Natural killer cell (primary cell): Measurements from ENCODE around the gene ATP12A. TPM values are rescaled to one million over a fixed set of nuclear protein-coding genes. Genes with fewer than 3 reads are reported as not detected.

Experiments
- ATAC-seq, 3 donors: fragments of 150-1000 bp in 2 of 3; fragments of 200-7000 bp in 1 of 3; cut with Tn5 transposase; 1 replicate in 1 of 3; 2 replicates in 2 of 3; pipeline ENCODE4 v1.10.0; 2021; ENCODE audit warnings: mild to moderate bottlenecking in 2 of 3, moderate library complexity in 2 of 3
- DNase-seq, 2 donors: peaks; one replicate each; pipeline versions ENCODE4 v3.0.0 to v3.0.0-alpha.2; 2013 to 2021; ENCODE audit warnings: mixed read lengths in 1 of 2
- H3K27ac ChIP-seq: one replicate; pipeline ENCODE4 v1.5.1; 2013; ENCODE audit warnings: mild to moderate bottlenecking, low read length
- H3K27me3 ChIP-seq: one replicate; pipeline ENCODE4 v1.6.1; 2013; ENCODE audit warnings: low read length; ENCODE audit not compliant: control insufficient read depth, insufficient read depth
- H3K36me3 ChIP-seq: one replicate; pipeline ENCODE4 v1.6.1; 2013; ENCODE audit warnings: low read length; ENCODE audit not compliant: control insufficient read depth, insufficient read depth
- H3K4me1 ChIP-seq: one replicate; pipeline ENCODE4 v1.6.1; 2013; ENCODE audit warnings: low read length; ENCODE audit not compliant: control insufficient read depth, insufficient read depth
- H3K4me3 ChIP-seq: one replicate; pipeline ENCODE4 v1.5.1; 2013; ENCODE audit warnings: low read length
- H3K9me3 ChIP-seq: one replicate; pipeline ENCODE4 v1.6.1; 2013; ENCODE audit warnings: low read length; ENCODE audit not compliant: control insufficient read depth, insufficient read depth
- H3K27ac Mint-ChIP-seq, 2 donors: one replicate each; pipeline ENCODE4 v1.8.0; 2022; ENCODE audit warnings: mild to moderate bottlenecking in 2 of 2, mixed read lengths in 2 of 2, moderate library complexity in 1 of 2
- H3K27me3 Mint-ChIP-seq, 2 donors: one replicate each; pipeline ENCODE4 v1.8.0; 2022; ENCODE audit warnings: low read depth in 2 of 2, mixed read lengths in 2 of 2
- H3K36me3 Mint-ChIP-seq: one replicate; pipeline ENCODE4 v1.8.0; 2022; ENCODE audit warnings: mixed read lengths
- H3K4me1 Mint-ChIP-seq, 2 donors: one replicate each; pipeline ENCODE4 v1.8.0; 2022; ENCODE audit warnings: mixed read lengths in 2 of 2
- H3K4me3 Mint-ChIP-seq: one replicate; pipeline ENCODE4 v1.8.0; 2022; ENCODE audit warnings: mild to moderate bottlenecking, moderate library complexity, mixed read lengths
- H3K9me3 Mint-ChIP-seq, 2 donors: one replicate each; pipeline ENCODE4 v1.8.0; 2022; ENCODE audit warnings: mixed read lengths in 2 of 2
- CTCF ChIP-seq: fragments of 200-600 bp; IDR thresholded peaks from one replicate; pipeline ENCODE4 v1.8.0; 2022; ENCODE audit warnings: antibody characterized with exemption
- WGBS: methylation state at CpG from one replicate; pipeline ENCODE4 v1.1.7; 2013; ENCODE audit warnings: missing lambda C conversion rate; ENCODE audit not compliant: insufficient coverage; 5-methylcytosine and 5-hydroxymethylcytosine counted together
- intact Hi-C: fragments of 100-400 bp; cut with micrococcal nuclease; formaldehyde crosslinking; loops from one replicate; pipeline ENCODE4 v1.14.2; 2022
- total RNA-seq, 4 donors: library from RNA; stranded (reverse); fragments of 120-200 nt in 1 of 4; gene quantifications; one replicate each; pipeline versions ENCODE4 v1.2.3 to v1.2.4, GENCODE V29; 2013 to 2022

Gene ATP12A
- total RNA-seq, 3 donors from 2014 or later (not counting 1 experiment from before 2014, with no cell fraction given), result not detected

- no peaks in the 10 kb centered on the region for H3K36me3 ChIP-seq
- H3K27ac ChIP-seq, result no peak overlapping the region
- Mint-ChIP-seq H3K9me3 (no peaks in the 10 kb centered on the region), H3K4me3 (peak overlapping the region; percentile 33), H3K36me3 (no peaks in the 10 kb centered on the region), H3K27me3 (peaks cover 41 to 52% of the 10 kb centered on the region in 2 donors), H3K4me1 (peaks cover 31 to 40% of the 10 kb centered on the region in 2 donors), H3K27ac (no peak overlapping the region)
- H3K4me3 ChIP-seq, result no peak overlapping the region
- no peaks in the 10 kb centered on the region for H3K9me3 ChIP-seq
- no peak for TF ChIP-seq CTCF
- DNase-seq, result peak in 1 of 2 donors; percentile 65
- 3% methylated on average over 4 of the region's 4 CpGs for WGBS
- ATAC-seq, result peak; percentile 37 to 67 (median 48)
- peaks cover 35% of the 10 kb centered on the region for H3K27me3 ChIP-seq
- H3K4me1 ChIP-seq, result peaks cover 36% of the 10 kb centered on the region
- intact Hi-C loops, result loop anchor here (5.0 kb wide), 1 partner anchor 67 kb away; no protein-coding TSS in a partner anchor
These were observed 4.4 kb downstream of the ATP12A start for GRCh38 chr13:24684600-24684998.

GRCh38 chr13:24685314-24685713 lies 5.1 kb downstream of the ATP12A start:
- intact Hi-C loops, result no loop called here
- Histone ChIP-seq H3K4me1 (peaks cover 29% of the 10 kb centered on the region), H3K27me3 (peaks cover 31% of the 10 kb centered on the region), H3K4me3 (no peak overlapping the region), H3K9me3 (no peaks in the 10 kb centered on the region), H3K36me3 (no peaks in the 10 kb centered on the region), H3K27ac (no peak overlapping the region)
- Mint-ChIP-seq H3K36me3 (no peaks in the 10 kb centered on the region), H3K27me3 (peaks cover 40 to 54% of the 10 kb centered on the region in 2 donors), H3K4me3 (no peak overlapping the region), H3K4me1 (peaks cover 26 to 35% of the 10 kb centered on the region in 2 donors), H3K9me3 (no peaks in the 10 kb centered on the region), H3K27ac (peak overlapping the region in 1 of 2 donors; percentile 29)
- DNase-seq (no peak), ATAC-seq (no peak)
- TF ChIP-seq CTCF, result no peak
- WGBS, result 94% methylated on average over 6 of the region's 6 CpGs

- no peaks in the 10 kb centered on the region for H3K36me3 Mint-ChIP-seq
- intact Hi-C loops, result no loop called here
- ATAC-seq (no peak), DNase-seq (no peak)
- WGBS, result 95% methylated on average over 7 of the region's 7 CpGs
- peaks cover 47 to 77% of the 10 kb centered on the region in 2 donors for H3K27me3 Mint-ChIP-seq
- no peaks in the 10 kb centered on the region for H3K9me3 Mint-ChIP-seq
- no peak for TF ChIP-seq CTCF
- Histone ChIP-seq H3K27ac (no peak overlapping the region), H3K36me3 (no peaks in the 10 kb centered on the region), H3K9me3 (no peaks in the 10 kb centered on the region), H3K4me1 (peaks cover 22% of the 10 kb centered on the region), H3K4me3 (no peak overlapping the region), H3K27me3 (peaks cover 19% of the 10 kb centered on the region)
- no peak overlapping the region for H3K27ac Mint-ChIP-seq
- H3K4me1 Mint-ChIP-seq, result peaks cover 26% of the 10 kb centered on the region in 2 donors
- no peak overlapping the region for H3K4me3 Mint-ChIP-seq
These were observed 7.4 kb downstream of the ATP12A start for GRCh38 chr13:24687611-24688010.

- Mint-ChIP-seq H3K27me3 (peaks cover 47 to 81% of the 10 kb centered on the region in 2 donors), H3K4me3 (no peak overlapping the region), H3K27ac (no peak overlapping the region), H3K4me1 (peaks cover 26% of the 10 kb centered on the region in 2 donors), H3K9me3 (no peaks in the 10 kb centered on the region), H3K36me3 (no peaks in the 10 kb centered on the region)
- peaks cover 22% of the 10 kb centered on the region for H3K4me1 ChIP-seq
- H3K27ac ChIP-seq, result no peak overlapping the region
- DNase-seq (no peak), ATAC-seq (no peak)
- TF ChIP-seq CTCF, result no peak
- no peaks in the 10 kb centered on the region for H3K9me3 ChIP-seq
- WGBS, result 85% methylated on average over 7 of the region's 10 CpGs
- no peaks in the 10 kb centered on the region for H3K36me3 ChIP-seq
- H3K27me3 ChIP-seq, result peaks cover 19% of the 10 kb centered on the region
- intact Hi-C loops, result no loop called here
- H3K4me3 ChIP-seq, result no peak overlapping the region
These were observed 7.9 kb downstream of the ATP12A start for GRCh38 chr13:24688111-24688510.
